ENCODE measurements around the gene SVOPL. TPM values are rescaled to one million over a fixed set of nuclear protein-coding genes. Genes with fewer than 3 reads are reported as not detected.

The SVOPL gene
- total and polyA plus RNA-seq, 9 of the 15 experiments (the other 6 are each of a cell fraction or from before 2014, with no cell fraction given), result 0.13 to 0.42 (median 0.20) TPM; not detected in 6

DNA sequence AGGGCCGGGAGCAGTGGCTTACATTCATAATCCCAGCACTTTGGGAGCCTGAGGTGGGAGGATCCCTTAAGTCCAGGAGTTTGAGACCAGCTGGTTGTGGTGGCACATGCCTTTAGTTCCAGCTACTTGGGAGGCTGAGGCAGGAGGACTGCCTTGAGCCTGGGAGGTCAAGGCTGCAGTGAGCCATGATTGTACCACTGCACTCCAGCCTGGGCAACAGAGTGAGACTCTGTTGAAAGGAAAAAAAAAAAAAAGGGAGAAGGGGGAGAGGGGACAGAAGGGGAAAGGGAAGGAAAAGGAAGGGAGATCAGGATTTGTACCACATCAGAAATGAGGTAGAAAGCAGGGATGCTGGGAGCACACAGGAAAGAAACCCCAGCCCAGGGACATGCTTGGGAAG, 38.7 kb upstream of the SVOPL start (continued):
- TF ChIP-seq, protein P1, sequence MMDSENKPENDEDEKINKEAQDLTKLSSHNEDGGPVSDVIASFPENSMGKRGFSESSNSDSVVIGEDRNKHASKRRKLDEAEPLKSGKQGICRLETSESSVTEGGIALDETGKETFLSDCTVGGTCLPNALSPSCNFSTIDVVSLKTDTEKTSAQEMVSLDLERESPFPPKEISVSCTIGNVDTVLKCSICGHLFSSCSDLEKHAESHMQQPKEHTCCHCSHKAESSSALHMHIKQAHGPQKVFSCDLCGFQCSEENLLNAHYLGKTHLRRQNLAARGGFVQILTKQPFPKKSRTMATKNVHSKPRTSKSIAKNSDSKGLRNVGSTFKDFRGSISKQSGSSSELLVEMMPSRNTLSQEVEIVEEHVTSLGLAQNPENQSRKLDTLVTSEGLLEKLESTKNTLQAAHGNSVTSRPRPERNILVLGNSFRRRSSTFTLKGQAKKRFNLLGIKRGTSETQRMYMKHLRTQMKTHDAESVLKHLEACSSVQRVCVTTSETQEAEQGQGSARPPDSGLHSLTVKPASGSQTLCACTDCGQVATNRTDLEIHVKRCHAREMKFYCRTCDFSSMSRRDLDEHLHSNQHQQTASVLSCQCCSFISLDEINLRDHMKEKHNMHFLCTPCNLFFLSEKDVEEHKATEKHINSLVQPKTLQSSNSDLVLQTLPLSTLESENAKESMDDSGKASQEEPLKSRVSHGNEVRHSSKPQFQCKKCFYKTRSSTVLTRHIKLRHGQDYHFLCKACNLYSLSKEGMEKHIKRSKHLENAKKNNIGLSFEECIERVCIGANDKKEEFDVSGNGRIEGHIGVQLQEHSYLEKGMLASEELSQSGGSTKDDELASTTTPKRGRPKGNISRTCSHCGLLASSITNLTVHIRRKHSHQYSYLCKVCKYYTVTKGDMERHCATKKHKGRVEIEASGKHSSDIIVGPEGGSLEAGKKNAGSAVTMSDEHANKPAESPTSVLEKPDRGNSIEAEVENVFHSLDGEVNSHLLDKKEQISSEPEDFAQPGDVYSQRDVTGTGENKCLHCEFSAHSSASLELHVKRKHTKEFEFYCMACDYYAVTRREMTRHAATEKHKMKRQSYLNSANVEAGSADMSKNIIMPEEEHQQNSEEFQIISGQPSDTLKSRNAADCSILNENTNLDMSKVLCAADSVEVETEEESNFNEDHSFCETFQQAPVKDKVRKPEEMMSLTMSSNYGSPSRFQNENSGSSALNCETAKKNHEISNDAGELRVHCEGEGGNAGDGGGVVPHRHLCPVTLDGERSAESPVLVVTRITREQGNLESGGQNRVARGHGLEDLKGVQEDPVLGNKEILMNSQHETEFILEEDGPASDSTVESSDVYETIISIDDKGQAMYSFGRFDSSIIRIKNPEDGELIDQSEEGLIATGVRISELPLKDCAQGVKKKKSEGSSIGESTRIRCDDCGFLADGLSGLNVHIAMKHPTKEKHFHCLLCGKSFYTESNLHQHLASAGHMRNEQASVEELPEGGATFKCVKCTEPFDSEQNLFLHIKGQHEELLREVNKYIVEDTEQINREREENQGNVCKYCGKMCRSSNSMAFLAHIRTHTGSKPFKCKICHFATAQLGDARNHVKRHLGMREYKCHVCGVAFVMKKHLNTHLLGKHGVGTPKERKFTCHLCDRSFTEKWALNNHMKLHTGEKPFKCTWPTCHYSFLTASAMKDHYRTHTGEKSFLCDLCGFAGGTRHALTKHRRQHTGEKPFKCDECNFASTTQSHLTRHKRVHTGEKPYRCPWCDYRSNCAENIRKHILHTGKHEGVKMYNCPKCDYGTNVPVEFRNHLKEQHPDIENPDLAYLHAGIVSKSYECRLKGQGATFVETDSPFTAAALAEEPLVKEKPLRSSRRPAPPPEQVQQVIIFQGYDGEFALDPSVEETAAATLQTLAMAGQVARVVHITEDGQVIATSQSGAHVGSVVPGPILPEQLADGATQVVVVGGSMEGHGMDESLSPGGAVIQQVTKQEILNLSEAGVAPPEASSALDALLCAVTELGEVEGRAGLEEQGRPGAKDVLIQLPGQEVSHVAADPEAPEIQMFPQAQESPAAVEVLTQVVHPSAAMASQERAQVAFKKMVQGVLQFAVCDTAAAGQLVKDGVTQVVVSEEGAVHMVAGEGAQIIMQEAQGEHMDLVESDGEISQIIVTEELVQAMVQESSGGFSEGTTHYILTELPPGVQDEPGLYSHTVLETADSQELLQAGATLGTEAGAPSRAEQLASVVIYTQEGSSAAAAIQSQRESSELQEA (IDR thresholded peaks at IDR 0.05; ENCODE audit: low read depth), result no peak
- no peak for TF ChIP-seq JUND (IDR thresholded peaks at IDR 0.05; ENCODE audit: borderline replicate concordance, low read depth, low read length)
- TF ChIP-seq JUND (tag; IDR thresholded peaks at IDR 0.05; ENCODE audit: borderline replicate concordance, low read depth, low read length), result no peak
- TF ChIP-seq NFE2 (IDR thresholded peaks at IDR 0.05; ENCODE audit: low read depth), result no peak
- TF ChIP-seq, protein P2, sequence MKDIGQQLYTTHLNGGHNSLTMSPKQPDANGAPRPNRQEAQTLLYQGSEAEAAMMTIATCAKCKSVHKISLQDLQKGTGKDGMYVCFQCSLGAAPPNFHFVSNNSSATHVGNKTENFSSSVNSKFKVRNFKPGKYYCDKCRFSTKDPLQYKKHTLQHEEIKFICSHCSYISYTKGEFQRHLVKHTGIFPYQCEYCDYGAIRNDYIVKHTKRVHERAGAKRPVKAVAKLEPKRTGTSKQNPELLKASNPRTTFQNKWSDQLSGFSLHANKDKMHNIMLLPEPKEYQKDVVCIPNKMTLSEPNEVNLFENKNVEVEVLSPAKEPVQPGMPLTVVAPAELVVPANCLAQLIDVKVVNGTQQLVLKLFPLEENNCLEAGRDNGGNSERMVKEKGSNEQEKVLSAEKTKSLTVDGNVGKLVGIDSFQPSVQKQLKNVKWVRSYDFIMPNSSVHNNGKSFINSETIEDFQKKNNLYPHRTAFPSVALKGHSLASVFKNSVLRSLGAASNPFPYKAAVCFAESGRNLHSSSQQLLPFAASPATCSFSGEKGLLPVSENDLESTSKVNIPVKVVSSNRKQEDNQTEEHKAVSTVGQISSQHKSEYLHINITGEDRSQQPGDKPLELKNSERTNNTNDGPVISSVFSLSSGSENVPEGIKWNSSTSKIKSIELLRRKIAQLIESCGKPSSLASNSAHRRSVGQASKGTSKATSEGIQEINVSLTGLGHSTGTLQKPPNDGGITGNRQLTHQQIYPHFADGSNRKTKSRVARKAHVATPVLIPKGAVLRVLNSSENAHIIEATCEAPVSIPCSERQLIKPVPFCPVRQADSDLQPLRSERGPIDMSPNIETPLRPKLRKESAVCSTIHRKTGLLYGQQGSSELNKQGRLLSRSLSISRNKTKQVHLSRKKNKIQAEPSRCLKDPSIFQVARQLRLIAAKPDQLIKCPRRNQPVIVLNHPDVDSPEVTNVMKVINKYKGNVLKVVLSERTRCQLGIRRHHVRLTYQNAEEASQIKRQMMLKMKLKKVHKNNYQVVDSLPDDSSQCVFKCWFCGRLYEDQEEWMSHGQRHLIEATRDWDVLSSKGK (CRISPR knock-in tag; IDR thresholded peaks at IDR 0.05), result no peak
- TF ChIP-seq ZNF717 (CRISPR knock-in tag; IDR thresholded peaks at IDR 0.05), result no peak
- no peak for TF ChIP-seq BRF1 (IDR thresholded peaks at IDR 0.05; ENCODE audit: borderline replicate concordance, extremely low read depth, insufficient read length)
- no peak for TF ChIP-seq POLR3A (IDR thresholded peaks at IDR 0.05; ENCODE audit: borderline replicate concordance, extremely low read depth, insufficient read depth, insufficient read length)

Data from K562 (cell line).